ENCODE measurements around the gene ENTHD1. TPM values are rescaled to one million over a fixed set of nuclear protein-coding genes. Genes with fewer than 3 reads are reported as not detected.
"Not testable (repeated sequence)": the region's sequence is repeated elsewhere in the genome, so short reads cannot be mapped to it uniquely, and the experiment has no call there.

Gene ENTHD1
- total RNA-seq, 2 donors from 2014 or later = not detected

- Histone ChIP-seq H3K9me3 (no peaks in the 10 kb centered on the region), H3K27ac (no peak overlapping the region), H3K4me1 (no peaks in the 10 kb centered on the region), H3K36me3 (no peaks in the 10 kb centered on the region), H3K9ac (ENCODE audit: low read depth in 2 of 2, low read length in 2 of 2) (no peak overlapping the region), H3K4me3 (no peak overlapping the region), H3K27me3 (no peaks in the 10 kb centered on the region)
- intact Hi-C loops (cut with DNase I) = no loop called here
- TF ChIP-seq CTCF (IDR thresholded peaks at IDR 0.05) = no peak
- no peak for DNase-seq
Observed at GRCh38 chr22:39851606-39852315, 41.8 kb downstream of the ENTHD1 start.

- DNase-seq = no peak
- Histone ChIP-seq H3K9me3 (no peaks in the 10 kb centered on the region), H3K27me3 (no peaks in the 10 kb centered on the region), H3K27ac (no peak overlapping the region), H3K4me3 (no peak overlapping the region), H3K4me1 (no peaks in the 10 kb centered on the region), H3K9ac (ENCODE audit: low read depth in 2 of 2, low read length in 2 of 2) (no peak overlapping the region), H3K36me3 (no peaks in the 10 kb centered on the region)
- TF ChIP-seq CTCF (IDR thresholded peaks at IDR 0.05) = no peak
- intact Hi-C loops (cut with DNase I) = no loop called here
Observed at GRCh38 chr22:39847477-39847876, 46.1 kb downstream of the ENTHD1 start.

- H3K27me3 ChIP-seq; H3K4me1 ChIP-seq; H3K36me3 ChIP-seq; H3K9me3 ChIP-seq; intact Hi-C loops (cut with DNase I); H3K9ac ChIP-seq (ENCODE audit: low read depth in 2 of 2, low read length in 2 of 2); H3K27ac ChIP-seq; DNase-seq; H3K4me3 ChIP-seq: not testable (repeated sequence)
Observed at GRCh38 chr22:39846539-39846938, 47.0 kb downstream of the ENTHD1 start.

GRCh38 chr22:39845529-39845928, 48.0 kb downstream of the ENTHD1 start:
- DNase-seq = no peak
- no peaks in the 10 kb centered on the region for H3K36me3 ChIP-seq
- no peak overlapping the region for H3K9ac ChIP-seq (ENCODE audit: low read depth in 2 of 2, low read length in 2 of 2)
- no peaks in the 10 kb centered on the region for H3K27me3 ChIP-seq
- H3K4me1 ChIP-seq = no peaks in the 10 kb centered on the region
- no peak overlapping the region for H3K27ac ChIP-seq
- no peak for TF ChIP-seq CTCF (IDR thresholded peaks at IDR 0.05)
- intact Hi-C loops (cut with DNase I) = no loop called here
- no peak overlapping the region for H3K4me3 ChIP-seq
- H3K9me3 ChIP-seq = no peaks in the 10 kb centered on the region

- Histone ChIP-seq H3K9me3 (no peaks in the 10 kb centered on the region), H3K4me3 (no peak overlapping the region), H3K36me3 (no peaks in the 10 kb centered on the region), H3K9ac (ENCODE audit: low read depth in 2 of 2, low read length in 2 of 2) (no peak overlapping the region), H3K4me1 (no peaks in the 10 kb centered on the region), H3K27me3 (no peaks in the 10 kb centered on the region), H3K27ac (no peak overlapping the region)
- no peak for DNase-seq
- intact Hi-C loops (cut with DNase I) = no loop called here
- TF ChIP-seq CTCF (IDR thresholded peaks at IDR 0.05) = no peak
Observed at GRCh38 chr22:39839917-39840510, 53.5 kb downstream of the ENTHD1 start.

- no peaks in the 10 kb centered on the region for H3K27me3 ChIP-seq
- TF ChIP-seq CTCF (IDR thresholded peaks at IDR 0.05) = no peak
- no peaks in the 10 kb centered on the region for H3K9me3 ChIP-seq
- H3K27ac ChIP-seq = no peak overlapping the region
- no peaks in the 10 kb centered on the region for H3K36me3 ChIP-seq
- no peak for DNase-seq
- no peak overlapping the region for H3K4me3 ChIP-seq
- intact Hi-C loops (cut with DNase I) = no loop called here
- H3K4me1 ChIP-seq = no peaks in the 10 kb centered on the region
- no peak overlapping the region for H3K9ac ChIP-seq (ENCODE audit: low read depth in 2 of 2, low read length in 2 of 2)
Observed at GRCh38 chr22:39839204-39839603, 54.4 kb downstream of the ENTHD1 start.

All from colonic mucosa (tissue), 4 donors.